Caco-2 (cell line): Measurements from ENCODE around the gene RBFOX1. TPM values are rescaled to one million over a fixed set of nuclear protein-coding genes. Genes with fewer than 3 reads are reported as not detected.

Experiments used
- BruUV-seq: library from RNA; stranded (reverse); fragments of 400-500 nt; replicated peaks from 2 replicates; lab custom pipeline; 2021; lab: Mats Ljungman, UMichigan
- CTCF ChIA-PET: fragments of 300-600 bp; sonication (Branson Sonifier 250); formaldehyde crosslinking; loops from one replicate; lab custom pipeline; 2022; ENCODE audit warnings: antibody characterized with exemption; lab: Charles Lee
- POLR2A ChIA-PET: fragments of 300-600 bp; sonication (Branson Sonifier 250); formaldehyde crosslinking; loops from one replicate; lab custom pipeline; 2022; ENCODE audit warnings: antibody characterized with exemption; lab: Charles Lee
- DNase-seq, 2 experiments: peaks; one replicate each; pipeline versions ENCODE4 v3.0.0 to v3.0.0-alpha.2; 2020 to 2022
- H3K27me3 ChIP-seq: replicated peaks from 2 replicates; pipeline ENCODE4 v1.6.0; 2011; ENCODE audit warnings: low read length; ENCODE audit not compliant: control insufficient read depth, insufficient read depth
- H3K36me3 ChIP-seq: 2 replicates; pipeline ENCODE4 v1.5.1; 2011; ENCODE audit warnings: low read length; ENCODE audit not compliant: control insufficient read depth, insufficient read depth
- H3K4me1 ChIP-seq: fragments of 250-450 bp; sonication (Bioruptor Pico); 2 replicates; pipeline ENCODE4 v1.5.1; 2020; ENCODE audit warnings: mild to moderate bottlenecking
- H3K4me3 ChIP-seq: 2 replicates; pipeline ENCODE4 v1.5.1; 2011; ENCODE audit warnings: low read depth, mild to moderate bottlenecking, control low read depth, low read length
- H3K9me3 ChIP-seq: fragments of 250-450 bp; sonication (Bioruptor Pico); 2 replicates; pipeline ENCODE4 v1.5.1; 2020; ENCODE audit warnings: mild to moderate bottlenecking, moderate library complexity
- H3K27ac Mint-ChIP-seq: one replicate; pipeline ENCODE4 v1.8.0; 2022; ENCODE audit warnings: mixed read lengths; ENCODE audit not compliant: unreplicated experiment
- H3K27me3 Mint-ChIP-seq: one replicate; pipeline ENCODE4 v1.8.0; 2022; ENCODE audit warnings: mixed read lengths; ENCODE audit not compliant: insufficient read depth, unreplicated experiment
- H3K36me3 Mint-ChIP-seq: one replicate; pipeline ENCODE4 v1.8.0; 2022; ENCODE audit warnings: mild to moderate bottlenecking, mixed read lengths; ENCODE audit not compliant: insufficient read depth, unreplicated experiment
- H3K4me1 Mint-ChIP-seq: one replicate; pipeline ENCODE4 v1.8.0; 2022; ENCODE audit warnings: low read depth, mixed read lengths; ENCODE audit not compliant: unreplicated experiment
- H3K4me3 Mint-ChIP-seq: one replicate; pipeline ENCODE4 v1.8.0; 2022; ENCODE audit warnings: mild to moderate bottlenecking, moderate library complexity, mixed read lengths; ENCODE audit not compliant: unreplicated experiment
- H3K9me3 Mint-ChIP-seq: one replicate; pipeline ENCODE4 v1.8.0; 2022; ENCODE audit warnings: mixed read lengths; ENCODE audit not compliant: unreplicated experiment
- CTCF ChIP-seq, 2 experiments: fragments of 200-600 bp in 1 of 2; IDR thresholded peaks; 1 replicate in 1 of 2; 2 replicates in 1 of 2; pipeline versions ENCODE4 v1.5.1 to v1.8.0; 2011 to 2022; ENCODE audit warnings: antibody characterized with exemption in 1 of 2, control low read depth in 1 of 2, inconsistent platforms in 1 of 2, low read depth in 1 of 2, low read length in 1 of 2, mild to moderate bottlenecking in 1 of 2, moderate library complexity in 1 of 2; ENCODE audit not compliant: insufficient read depth in 1 of 2, severe bottlenecking in 1 of 2, unreplicated experiment in 1 of 2
- intact Hi-C: fragments of 100-400 bp; cut with micrococcal nuclease; formaldehyde crosslinking; loops from one replicate; pipeline ENCODE4 v1.10.0; 2022; ENCODE audit not compliant: unreplicated experiment
- total RNA-seq: library from RNA; stranded (reverse); gene quantifications from 2 replicates; pipeline ENCODE4 v1.2.3, GENCODE V29; 2022

Gene RBFOX1
- total RNA-seq, 1 experiment from 2014 or later = 0.91 TPM

GRCh38 chr16:7289299-7289698 lies 43.3 kb upstream of the RBFOX1 start:
- no peak overlapping the region for H3K27ac Mint-ChIP-seq
- no peaks in the 10 kb centered on the region for H3K36me3 ChIP-seq
- ChIA-PET CTCF (no interaction called here), POLR2A (no interaction called here)
- intact Hi-C loops = no loop called here
- peaks cover 5% of the 10 kb centered on the region; the same call in 1 of the 2 replicates for H3K9me3 ChIP-seq
- no peak for DNase-seq
- H3K27me3 ChIP-seq = no peaks in the 10 kb centered on the region
- H3K4me3 Mint-ChIP-seq = no peak overlapping the region
- no peak for TF ChIP-seq CTCF (IDR thresholded peaks at IDR 0.05; ENCODE audit: insufficient read depth in 1 of 2, low read depth in 1 of 2, low read length in 1 of 2, severe bottlenecking in 1 of 2, unreplicated experiment in 1 of 2)
- no peaks in the 10 kb centered on the region for H3K4me1 Mint-ChIP-seq
- H3K4me3 ChIP-seq = no peak overlapping the region
- no peaks in the 10 kb centered on the region for H3K4me1 ChIP-seq
- H3K36me3 Mint-ChIP-seq = no peaks in the 10 kb centered on the region
- BruUV-seq = no TSS peak
- peaks cover 3% of the 10 kb centered on the region for H3K27me3 Mint-ChIP-seq
- peaks cover 10% of the 10 kb centered on the region for H3K9me3 Mint-ChIP-seq

- Mint-ChIP-seq H3K27me3 (peaks cover 3% of the 10 kb centered on the region), H3K9me3 (peaks cover 10% of the 10 kb centered on the region), H3K4me3 (no peak overlapping the region), H3K27ac (no peak overlapping the region), H3K36me3 (no peaks in the 10 kb centered on the region), H3K4me1 (no peaks in the 10 kb centered on the region)
- Histone ChIP-seq H3K4me3 (no peak overlapping the region), H3K27me3 (no peaks in the 10 kb centered on the region), H3K36me3 (no peaks in the 10 kb centered on the region), H3K4me1 (no peaks in the 10 kb centered on the region), H3K9me3 (peaks cover 3% of the 10 kb centered on the region; the same call in 1 of the 2 replicates)
- POLR2A ChIA-PET = no interaction called here
- CTCF ChIA-PET = no interaction called here
- intact Hi-C loops = no loop called here
- no peak for TF ChIP-seq CTCF (IDR thresholded peaks at IDR 0.05; ENCODE audit: insufficient read depth in 1 of 2, low read depth in 1 of 2, low read length in 1 of 2, severe bottlenecking in 1 of 2, unreplicated experiment in 1 of 2)
- no peak for DNase-seq
- no TSS peak for BruUV-seq
These were observed 42.0 kb upstream of the RBFOX1 start for GRCh38 chr16:7290682-7291081.

- Histone ChIP-seq H3K27me3 (no peaks in the 10 kb centered on the region), H3K4me3 (no peak overlapping the region), H3K9me3 (no peaks in the 10 kb centered on the region), H3K4me1 (no peaks in the 10 kb centered on the region), H3K36me3 (no peaks in the 10 kb centered on the region)
- Mint-ChIP-seq H3K27me3 (peaks cover 6% of the 10 kb centered on the region), H3K9me3 (peaks cover 10% of the 10 kb centered on the region), H3K4me3 (no peak overlapping the region), H3K4me1 (no peaks in the 10 kb centered on the region), H3K27ac (no peak overlapping the region), H3K36me3 (no peaks in the 10 kb centered on the region)
- no peak for TF ChIP-seq CTCF (IDR thresholded peaks at IDR 0.05; ENCODE audit: insufficient read depth in 1 of 2, low read depth in 1 of 2, low read length in 1 of 2, severe bottlenecking in 1 of 2, unreplicated experiment in 1 of 2)
- CTCF ChIA-PET = no interaction called here
- BruUV-seq = no TSS peak
- POLR2A ChIA-PET = no interaction called here
- no peak for DNase-seq
- intact Hi-C loops = no loop called here
These were observed 38.6 kb upstream of the RBFOX1 start for GRCh38 chr16:7294020-7294419.
